WTC11 (cell line): ENCODE results near the gene CASKIN1. TPM values are rescaled to one million over a fixed set of nuclear protein-coding genes. Genes with fewer than 3 reads are reported as not detected.

Experiments
- ATAC-seq: fragments of 200-7000 bp; cut with Tn5 transposase; 2 replicates; pipeline ENCODE4 v1.10.0; 2021; ENCODE audit warnings: mild to moderate bottlenecking, moderate library complexity
- CTCF ChIA-PET: fragments of 300-600 bp; sonication (Branson Sonifier 250); formaldehyde crosslinking; loops from one replicate; lab custom pipeline; 2021; ENCODE audit warnings: antibody characterized with exemption; lab: Charles Lee
- POLR2A ChIA-PET: fragments of 350-600 bp; sonication (Branson Sonifier 250); formaldehyde crosslinking; loops from one replicate; lab custom pipeline; 2021; ENCODE audit warnings: antibody characterized with exemption; lab: Charles Lee
- DNase-seq: peaks from one replicate; pipeline ENCODE4 v3.0.0; 2021; ENCODE audit warnings: low spot score
- H3K27ac Mint-ChIP-seq: 2 replicates; pipeline ENCODE4 v1.8.0; 2021; ENCODE audit warnings: mixed read lengths
- H3K27me3 Mint-ChIP-seq: 2 replicates; pipeline ENCODE4 v1.8.0; 2021; ENCODE audit warnings: low read depth, mild to moderate bottlenecking, moderate library complexity, mixed read lengths
- H3K36me3 Mint-ChIP-seq: 2 replicates; pipeline ENCODE4 v1.8.0; 2021; ENCODE audit warnings: mixed read lengths
- H3K4me1 Mint-ChIP-seq: 2 replicates; pipeline ENCODE4 v1.8.0; 2022; ENCODE audit warnings: mixed read lengths
- H3K4me3 Mint-ChIP-seq: 2 replicates; pipeline ENCODE4 v1.8.0; 2021; ENCODE audit warnings: mild to moderate bottlenecking, moderate library complexity, mixed read lengths
- H3K9me3 Mint-ChIP-seq: 2 replicates; pipeline ENCODE4 v1.8.0; 2021; ENCODE audit warnings: mixed read lengths
- GRHL2 ChIP-seq: fragments of 250-450 bp; sonication (Bioruptor Pico); IDR thresholded peaks from 2 replicates; pipeline ENCODE4 v1.8.0; 2022; ENCODE audit warnings: mild to moderate bottlenecking, moderate library complexity; ENCODE audit not compliant: insufficient replicate concordance, severe bottlenecking
- GTF2I ChIP-seq: fragments of 250-450 bp; sonication (Bioruptor Pico); conservative IDR thresholded peaks from 2 replicates; pipeline ENCODE4 v1.4.0; 2021; ENCODE audit warnings: mild to moderate bottlenecking
- NFE2L1 ChIP-seq: sonication (generic); formaldehyde crosslinking; IDR thresholded peaks from 2 replicates; pipeline ENCODE4 v1.8.1; 2023; ENCODE audit warnings: missing genetic modification reagents
- NFYB ChIP-seq: sonication (generic); formaldehyde crosslinking; conservative IDR thresholded peaks from 2 replicates; pipeline ENCODE4 v1.8.0; 2022; ENCODE audit warnings: low read depth, missing genetic modification reagents
- NR1H2 ChIP-seq: sonication (generic); formaldehyde crosslinking; IDR thresholded peaks from 2 replicates; pipeline ENCODE4 v1.9.0; 2021; ENCODE audit warnings: mild to moderate bottlenecking, moderate library complexity, missing genetic modification reagents
- TCF7 ChIP-seq: sonication (generic); formaldehyde crosslinking; IDR thresholded peaks from 2 replicates; pipeline ENCODE4 v1.8.0; 2022; ENCODE audit warnings: mild to moderate bottlenecking, low read depth, missing genetic modification reagents, moderate library complexity
- TP53 ChIP-seq: sonication (generic); formaldehyde crosslinking; IDR thresholded peaks from 2 replicates; pipeline ENCODE4 v1.8.1; 2023; ENCODE audit warnings: mild to moderate bottlenecking, missing genetic modification reagents
- ZNF121 ChIP-seq: sonication (generic); formaldehyde crosslinking; IDR thresholded peaks from 2 replicates; pipeline ENCODE4 v1.8.0; 2023; ENCODE audit warnings: missing genetic modification reagents
- total RNA-seq: library from RNA; stranded (reverse); gene quantifications from 3 replicates; pipeline ENCODE4 v1.2.3, GENCODE V29; 2021
- TF ChIP-seq, protein P1 (sequence below): sonication (generic); formaldehyde crosslinking; IDR thresholded peaks from 2 replicates; pipeline ENCODE4 v1.8.0; 2022; ENCODE audit warnings: mild to moderate bottlenecking, missing genetic modification reagents
- TF ChIP-seq, protein P2 (sequence below): fragments of 250-450 bp; sonication (Bioruptor Pico); IDR thresholded peaks from 2 replicates; pipeline ENCODE4 v2.1.2; 2022; ENCODE audit warnings: mild to moderate bottlenecking, moderate library complexity
- TF ChIP-seq, protein P3 (sequence below): sonication (generic); formaldehyde crosslinking; IDR thresholded peaks from 2 replicates; pipeline ENCODE4 v1.8.1; 2023; ENCODE audit warnings: mild to moderate bottlenecking, missing genetic modification reagents, borderline replicate concordance
- TF ChIP-seq, protein P4 (sequence below): sonication (generic); formaldehyde crosslinking; IDR thresholded peaks from 2 replicates; pipeline ENCODE4 v1.8.1; 2022; ENCODE audit warnings: mild to moderate bottlenecking, missing genetic modification reagents, moderate library complexity, borderline replicate concordance
- TF ChIP-seq, protein P5 (sequence below): sonication (generic); formaldehyde crosslinking; IDR thresholded peaks from 2 replicates; pipeline ENCODE4 v1.8.0; 2022; ENCODE audit warnings: mild to moderate bottlenecking, missing genetic modification reagents
- TF ChIP-seq, protein P6 (sequence below): fragments of 250-450 bp; sonication (Bioruptor Pico); IDR thresholded peaks from 2 replicates; pipeline ENCODE4 v1.8.0; 2021; ENCODE audit warnings: mild to moderate bottlenecking

The CASKIN1 gene
- total RNA-seq, 1 experiment from 2014 or later: 9.4 TPM

DNA sequence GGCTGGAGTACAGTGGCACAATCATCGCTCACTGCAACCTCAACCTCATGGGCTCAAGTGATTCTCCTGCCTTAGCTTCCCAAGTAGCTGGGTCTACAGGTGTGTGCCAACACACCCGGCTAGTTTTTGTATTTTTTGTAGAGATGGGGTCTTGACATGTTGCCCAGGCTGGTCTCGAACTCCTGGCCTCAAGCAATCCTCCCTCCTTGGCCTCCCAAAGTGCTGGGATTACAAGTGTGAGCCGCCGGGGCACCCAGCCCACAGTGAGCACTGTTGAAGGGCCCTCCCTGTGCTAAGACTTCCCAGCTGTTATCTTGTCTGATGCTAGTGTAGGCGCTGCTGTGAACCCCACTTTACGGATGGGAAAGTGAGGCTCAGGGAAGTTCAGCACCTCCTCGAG, 8.0 kb downstream of the CASKIN1 start:
- no peak for TF ChIP-seq TCF7 (CRISPR knock-in tag)
- TF ChIP-seq, protein P1, sequence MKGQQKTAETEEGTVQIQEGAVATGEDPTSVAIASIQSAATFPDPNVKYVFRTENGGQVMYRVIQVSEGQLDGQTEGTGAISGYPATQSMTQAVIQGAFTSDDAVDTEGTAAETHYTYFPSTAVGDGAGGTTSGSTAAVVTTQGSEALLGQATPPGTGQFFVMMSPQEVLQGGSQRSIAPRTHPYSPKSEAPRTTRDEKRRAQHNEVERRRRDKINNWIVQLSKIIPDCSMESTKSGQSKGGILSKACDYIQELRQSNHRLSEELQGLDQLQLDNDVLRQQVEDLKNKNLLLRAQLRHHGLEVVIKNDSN (CRISPR knock-in tag): no peak
- no peak for TF ChIP-seq GRHL2 (CRISPR knock-in tag)
- TF ChIP-seq, protein P2, sequence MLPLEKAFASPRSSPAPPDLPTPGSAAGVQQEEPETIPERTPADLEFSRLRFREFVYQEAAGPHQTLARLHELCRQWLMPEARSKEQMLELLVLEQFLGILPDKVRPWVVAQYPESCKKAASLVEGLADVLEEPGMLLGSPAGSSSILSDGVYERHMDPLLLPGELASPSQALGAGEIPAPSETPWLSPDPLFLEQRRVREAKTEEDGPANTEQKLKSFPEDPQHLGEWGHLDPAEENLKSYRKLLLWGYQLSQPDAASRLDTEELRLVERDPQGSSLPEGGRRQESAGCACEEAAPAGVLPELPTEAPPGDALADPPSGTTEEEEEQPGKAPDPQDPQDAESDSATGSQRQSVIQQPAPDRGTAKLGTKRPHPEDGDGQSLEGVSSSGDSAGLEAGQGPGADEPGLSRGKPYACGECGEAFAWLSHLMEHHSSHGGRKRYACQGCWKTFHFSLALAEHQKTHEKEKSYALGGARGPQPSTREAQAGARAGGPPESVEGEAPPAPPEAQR (CRISPR knock-in tag): no peak
- TF ChIP-seq, protein P3, sequence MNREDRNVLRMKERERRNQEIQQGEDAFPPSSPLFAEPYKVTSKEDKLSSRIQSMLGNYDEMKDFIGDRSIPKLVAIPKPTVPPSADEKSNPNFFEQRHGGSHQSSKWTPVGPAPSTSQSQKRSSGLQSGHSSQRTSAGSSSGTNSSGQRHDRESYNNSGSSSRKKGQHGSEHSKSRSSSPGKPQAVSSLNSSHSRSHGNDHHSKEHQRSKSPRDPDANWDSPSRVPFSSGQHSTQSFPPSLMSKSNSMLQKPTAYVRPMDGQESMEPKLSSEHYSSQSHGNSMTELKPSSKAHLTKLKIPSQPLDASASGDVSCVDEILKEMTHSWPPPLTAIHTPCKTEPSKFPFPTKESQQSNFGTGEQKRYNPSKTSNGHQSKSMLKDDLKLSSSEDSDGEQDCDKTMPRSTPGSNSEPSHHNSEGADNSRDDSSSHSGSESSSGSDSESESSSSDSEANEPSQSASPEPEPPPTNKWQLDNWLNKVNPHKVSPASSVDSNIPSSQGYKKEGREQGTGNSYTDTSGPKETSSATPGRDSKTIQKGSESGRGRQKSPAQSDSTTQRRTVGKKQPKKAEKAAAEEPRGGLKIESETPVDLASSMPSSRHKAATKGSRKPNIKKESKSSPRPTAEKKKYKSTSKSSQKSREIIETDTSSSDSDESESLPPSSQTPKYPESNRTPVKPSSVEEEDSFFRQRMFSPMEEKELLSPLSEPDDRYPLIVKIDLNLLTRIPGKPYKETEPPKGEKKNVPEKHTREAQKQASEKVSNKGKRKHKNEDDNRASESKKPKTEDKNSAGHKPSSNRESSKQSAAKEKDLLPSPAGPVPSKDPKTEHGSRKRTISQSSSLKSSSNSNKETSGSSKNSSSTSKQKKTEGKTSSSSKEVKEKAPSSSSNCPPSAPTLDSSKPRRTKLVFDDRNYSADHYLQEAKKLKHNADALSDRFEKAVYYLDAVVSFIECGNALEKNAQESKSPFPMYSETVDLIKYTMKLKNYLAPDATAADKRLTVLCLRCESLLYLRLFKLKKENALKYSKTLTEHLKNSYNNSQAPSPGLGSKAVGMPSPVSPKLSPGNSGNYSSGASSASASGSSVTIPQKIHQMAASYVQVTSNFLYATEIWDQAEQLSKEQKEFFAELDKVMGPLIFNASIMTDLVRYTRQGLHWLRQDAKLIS (CRISPR knock-in tag): no peak
- no peaks in the 10 kb centered on the region; the same call in 1 of the 2 replicates for H3K27me3 Mint-ChIP-seq
- ATAC-seq (no peak), DNase-seq (no peak)
- H3K36me3 Mint-ChIP-seq: no peaks in the 10 kb centered on the region
- no peak overlapping the region for H3K4me3 Mint-ChIP-seq
- no peak overlapping the region for H3K27ac Mint-ChIP-seq
- ChIA-PET CTCF (interaction anchor here (1.1 kb wide), 2 partner anchors 185 to 313 kb away, joined by 3 to 4 read pairs; no protein-coding TSS in a partner anchor), POLR2A (no interaction called here)
- H3K9me3 Mint-ChIP-seq: no peaks in the 10 kb centered on the region
- H3K4me1 Mint-ChIP-seq: no peaks in the 10 kb centered on the region

DNA sequence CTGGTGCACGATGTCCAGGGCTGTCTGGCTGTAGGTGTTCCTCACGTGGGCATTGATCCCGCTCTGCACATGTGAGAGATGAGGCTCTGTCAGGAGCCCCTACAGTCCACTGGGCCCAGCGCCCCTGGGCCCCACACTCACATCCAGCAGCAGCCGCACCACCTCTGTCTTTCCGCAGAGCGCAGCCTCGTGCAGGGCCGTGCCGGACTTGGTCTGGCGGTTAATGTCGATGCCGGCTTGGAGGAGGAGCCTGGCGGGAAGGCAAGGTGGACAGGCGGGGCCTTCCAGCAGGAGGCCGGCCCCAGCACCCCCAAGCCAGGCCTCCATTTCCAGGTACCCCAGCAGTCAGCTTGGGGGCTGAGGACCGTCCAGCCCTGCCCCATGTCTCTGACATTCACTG, 9.2 kb downstream of the CASKIN1 start:
- Mint-ChIP-seq H3K27me3 (no peaks in the 10 kb centered on the region), H3K4me1 (no peaks in the 10 kb centered on the region), H3K9me3 (no peaks in the 10 kb centered on the region), H3K4me3 (no peak overlapping the region), H3K36me3 (no peaks in the 10 kb centered on the region), H3K27ac (no peak overlapping the region)
- ChIA-PET CTCF (interaction anchor here (1.0 kb wide), 1 partner anchor 314 kb away, joined by 4 read pairs; no protein-coding TSS in a partner anchor), POLR2A (no interaction called here)
- DNase-seq: no peak
- no peak for TF ChIP-seq TP53
- TF ChIP-seq GTF2I (CRISPR knock-in tag): no peak
- no peak for TF ChIP-seq NFYB (CRISPR knock-in tag)
- no peak for TF ChIP-seq NR1H2 (CRISPR knock-in tag)
- TF ChIP-seq, protein P4, sequence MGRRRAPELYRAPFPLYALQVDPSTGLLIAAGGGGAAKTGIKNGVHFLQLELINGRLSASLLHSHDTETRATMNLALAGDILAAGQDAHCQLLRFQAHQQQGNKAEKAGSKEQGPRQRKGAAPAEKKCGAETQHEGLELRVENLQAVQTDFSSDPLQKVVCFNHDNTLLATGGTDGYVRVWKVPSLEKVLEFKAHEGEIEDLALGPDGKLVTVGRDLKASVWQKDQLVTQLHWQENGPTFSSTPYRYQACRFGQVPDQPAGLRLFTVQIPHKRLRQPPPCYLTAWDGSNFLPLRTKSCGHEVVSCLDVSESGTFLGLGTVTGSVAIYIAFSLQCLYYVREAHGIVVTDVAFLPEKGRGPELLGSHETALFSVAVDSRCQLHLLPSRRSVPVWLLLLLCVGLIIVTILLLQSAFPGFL: no peak
- TF ChIP-seq, protein P5, sequence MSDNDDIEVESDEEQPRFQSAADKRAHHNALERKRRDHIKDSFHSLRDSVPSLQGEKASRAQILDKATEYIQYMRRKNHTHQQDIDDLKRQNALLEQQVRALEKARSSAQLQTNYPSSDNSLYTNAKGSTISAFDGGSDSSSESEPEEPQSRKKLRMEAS (CRISPR knock-in tag): no peak
- no peak for TF ChIP-seq ZNF121 (CRISPR knock-in tag)
- TF ChIP-seq NFE2L1 (CRISPR knock-in tag): no peak
- TF ChIP-seq, protein P6, sequence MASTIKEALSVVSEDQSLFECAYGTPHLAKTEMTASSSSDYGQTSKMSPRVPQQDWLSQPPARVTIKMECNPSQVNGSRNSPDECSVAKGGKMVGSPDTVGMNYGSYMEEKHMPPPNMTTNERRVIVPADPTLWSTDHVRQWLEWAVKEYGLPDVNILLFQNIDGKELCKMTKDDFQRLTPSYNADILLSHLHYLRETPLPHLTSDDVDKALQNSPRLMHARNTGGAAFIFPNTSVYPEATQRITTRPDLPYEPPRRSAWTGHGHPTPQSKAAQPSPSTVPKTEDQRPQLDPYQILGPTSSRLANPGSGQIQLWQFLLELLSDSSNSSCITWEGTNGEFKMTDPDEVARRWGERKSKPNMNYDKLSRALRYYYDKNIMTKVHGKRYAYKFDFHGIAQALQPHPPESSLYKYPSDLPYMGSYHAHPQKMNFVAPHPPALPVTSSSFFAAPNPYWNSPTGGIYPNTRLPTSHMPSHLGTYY (CRISPR knock-in tag): no peak
- peak; percentile 22 for ATAC-seq
